Heart left ventricle (tissue), 13 donors: ENCODE results near the gene MPDZ.

Source experiments
- POLR2A ChIP-seq, 2 donors: fragments of 450-650 bp; IDR thresholded peaks; one replicate each; pipeline ENCODE4 v1.6.1; 2017; ENCODE audit warnings: antibody characterized with exemption in 2 of 2, mild to moderate bottlenecking in 2 of 2, moderate library complexity in 2 of 2
- TF ChIP-seq, protein P1 (sequence below), 12 donors: fragments of 200-600 bp; sonication (generic) in 4 of 12; IDR thresholded peaks; one replicate each; pipeline versions ENCODE4 v1.5.0 to v1.8.0; 2018 to 2022; ENCODE audit warnings: antibody characterized with exemption in 12 of 12, mild to moderate bottlenecking in 5 of 12
- donor health status: ischemic (EF 13 %, LVEDD 7.1; RV severe dilation, severe dysfunction).
- donor health status: DM: no; HTN: yes; CAD: no.
- donor health status: DM: no; HTN: no; CAD: no.
- donor health status: ischemic (EF 25% LVEDD 6.9; RV normal size, moderate dysfunction).
- donor health status: ischemic (EF 25% LVEDD 5.7; RV mildly dilated, moderate dysfunction).
- donor health status: ischemic (EF 35%, LVEDD 5.7; RV mildly dilated, moderate dysfunction).
- donor health status: nonischemic (EF 11% LVEDD 7.7; RV severe dilation, severe dysfunction).
- donor health status: DM: yes; HTN: yes; CAD: no.
- donor health status: PGD.
- donor health status: ischemic (EF 29% LVEDD 5.4; RV normal size, mild dysfunction).
- donor health status: nonischemic (EF 23%, LVEDD 6.1; RV moderate dilation, normal function).

DNA sequence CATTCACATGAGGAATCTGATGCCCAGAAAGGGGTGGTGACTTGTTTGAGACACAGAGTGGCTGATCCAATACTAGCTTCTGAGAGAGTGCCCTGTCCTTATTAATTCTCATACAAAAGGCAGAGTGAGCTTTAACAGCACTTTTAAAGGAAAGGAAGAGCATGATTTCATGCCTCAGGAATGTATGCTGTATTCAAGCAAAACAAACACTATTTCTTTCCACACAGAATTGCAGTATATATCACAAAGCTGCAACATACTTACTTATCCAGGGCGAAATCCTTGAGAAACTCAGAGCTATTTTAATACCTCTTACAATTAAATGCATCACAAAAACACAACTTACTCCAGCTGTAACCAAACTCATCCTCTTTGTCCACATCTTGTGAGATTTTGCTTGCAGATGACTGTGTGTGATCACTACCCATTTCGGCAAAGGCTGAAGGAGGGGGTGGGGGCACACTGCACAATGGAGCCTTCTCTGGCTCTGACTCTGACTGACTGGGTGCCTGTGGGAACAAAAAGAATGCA is 139.8 kb downstream of the MPDZ start:
- no peak for TF ChIP-seq POLR2A (IDR thresholded peaks at IDR 0.05)
- TF ChIP-seq, protein P1, sequence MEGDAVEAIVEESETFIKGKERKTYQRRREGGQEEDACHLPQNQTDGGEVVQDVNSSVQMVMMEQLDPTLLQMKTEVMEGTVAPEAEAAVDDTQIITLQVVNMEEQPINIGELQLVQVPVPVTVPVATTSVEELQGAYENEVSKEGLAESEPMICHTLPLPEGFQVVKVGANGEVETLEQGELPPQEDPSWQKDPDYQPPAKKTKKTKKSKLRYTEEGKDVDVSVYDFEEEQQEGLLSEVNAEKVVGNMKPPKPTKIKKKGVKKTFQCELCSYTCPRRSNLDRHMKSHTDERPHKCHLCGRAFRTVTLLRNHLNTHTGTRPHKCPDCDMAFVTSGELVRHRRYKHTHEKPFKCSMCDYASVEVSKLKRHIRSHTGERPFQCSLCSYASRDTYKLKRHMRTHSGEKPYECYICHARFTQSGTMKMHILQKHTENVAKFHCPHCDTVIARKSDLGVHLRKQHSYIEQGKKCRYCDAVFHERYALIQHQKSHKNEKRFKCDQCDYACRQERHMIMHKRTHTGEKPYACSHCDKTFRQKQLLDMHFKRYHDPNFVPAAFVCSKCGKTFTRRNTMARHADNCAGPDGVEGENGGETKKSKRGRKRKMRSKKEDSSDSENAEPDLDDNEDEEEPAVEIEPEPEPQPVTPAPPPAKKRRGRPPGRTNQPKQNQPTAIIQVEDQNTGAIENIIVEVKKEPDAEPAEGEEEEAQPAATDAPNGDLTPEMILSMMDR (IDR thresholded peaks at IDR 0.05), result no peak
